AG04449 (cell line): ENCODE results near the gene PRKCH.

Source experiments
- CTCF ChIA-PET: fragments of 350-600 bp; formaldehyde crosslinking; extraction: SDS; loops from one replicate; lab custom pipeline; 2021; ENCODE audit warnings: antibody characterized with exemption; lab: Yijun Ruan, JAX
- POLR2A ChIA-PET: fragments of 400-600, 350-600 bp; formaldehyde crosslinking; extraction: SDS; loops from one replicate; lab custom pipeline; 2020; ENCODE audit warnings: antibody characterized with exemption, inconsistent platforms; lab: Yijun Ruan, JAX
- DNase-seq: peaks from one replicate; pipeline ENCODE4 v3.0.0-alpha.2; 2010; ENCODE audit warnings: low read depth, low spot score
- H3K4me3 ChIP-seq: 2 replicates; pipeline ENCODE4 v1.5.1; 2011; ENCODE audit warnings: low read depth, mild to moderate bottlenecking, control low read depth, low read length
- CTCF ChIP-seq: IDR thresholded peaks from one replicate; pipeline ENCODE4 v1.5.1; 2011; ENCODE audit warnings: mild to moderate bottlenecking, moderate library complexity, low read length, control low read depth, inconsistent platforms; ENCODE audit not compliant: insufficient read depth; ENCODE audit errors: missing control alignments

The PRKCH gene

DNA sequence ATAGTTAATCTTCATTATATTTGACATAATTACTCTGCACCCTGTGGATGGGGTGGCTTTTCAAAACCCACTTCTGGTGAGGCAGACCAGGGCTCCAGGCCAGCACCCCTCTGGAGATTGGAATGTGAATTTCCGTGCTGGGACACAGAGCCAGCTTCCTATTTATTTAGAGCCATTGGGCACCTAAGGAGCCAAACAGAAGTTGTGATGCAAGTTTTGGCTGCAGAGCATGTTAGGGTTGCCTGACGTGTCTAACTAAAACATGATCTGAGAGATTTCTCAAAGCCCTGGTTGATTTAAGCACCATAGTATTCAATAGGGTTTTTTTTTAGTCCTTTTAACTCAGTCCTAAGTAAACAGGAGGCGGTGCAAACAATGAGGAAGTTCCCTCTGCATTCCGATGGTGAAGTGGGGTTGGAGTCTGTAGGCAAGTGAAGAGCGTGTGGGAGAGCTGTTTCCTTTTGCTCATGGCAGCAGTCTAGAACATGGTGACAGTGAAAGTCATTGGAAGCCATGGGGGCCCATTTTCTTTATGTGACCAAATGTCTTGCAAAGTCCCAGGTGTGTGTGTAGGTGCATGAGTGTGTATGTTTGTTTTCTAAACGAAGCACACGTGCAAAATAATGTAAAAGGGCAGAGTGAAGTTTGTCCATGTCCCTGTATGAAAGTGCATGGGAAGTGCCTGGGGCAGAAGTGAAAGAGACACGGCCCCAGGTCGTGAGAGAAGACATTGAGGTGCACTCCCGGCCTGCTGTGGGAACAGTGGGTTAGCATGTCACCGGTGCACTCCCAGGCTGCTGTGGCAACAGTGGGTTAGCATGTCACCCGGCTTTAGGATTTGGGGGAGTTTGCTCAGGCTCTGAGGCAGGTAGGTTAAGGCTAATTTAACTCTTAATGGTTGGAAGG is 117.7 kb downstream of the PRKCH start:
- no peak overlapping the region for H3K4me3 ChIP-seq
- CTCF ChIA-PET: interaction anchor here (0.6 to 2.0 kb wide), 4 partner anchors 142 to 542 kb away, joined by 3 to 5 read pairs (median 4); no protein-coding TSS in a partner anchor
- POLR2A ChIA-PET: no interaction called here
- no peak for TF ChIP-seq CTCF
- DNase-seq: no peak

- no peak for DNase-seq
- POLR2A ChIA-PET: no interaction called here
- CTCF ChIA-PET: interaction anchor here (0.6 to 1.7 kb wide), 2 partner anchors 143 to 541 kb away, joined by 3 read pairs; no protein-coding TSS in a partner anchor
- TF ChIP-seq CTCF: no peak
- no peak overlapping the region for H3K4me3 ChIP-seq
Observed at GRCh38 chr14:61439779-61440418, 118.5 kb downstream of the PRKCH start.

GRCh38 chr14:61443481-61443880 is 122.1 kb downstream of the PRKCH start:
- no peak for TF ChIP-seq CTCF
- H3K4me3 ChIP-seq: no peak overlapping the region
- no peak for DNase-seq
- CTCF ChIA-PET: interaction anchor here (2.8 kb wide), 1 partner anchor 394 kb away, joined by 10 read pairs; no protein-coding TSS in a partner anchor
- POLR2A ChIA-PET: no interaction called here

DNA sequence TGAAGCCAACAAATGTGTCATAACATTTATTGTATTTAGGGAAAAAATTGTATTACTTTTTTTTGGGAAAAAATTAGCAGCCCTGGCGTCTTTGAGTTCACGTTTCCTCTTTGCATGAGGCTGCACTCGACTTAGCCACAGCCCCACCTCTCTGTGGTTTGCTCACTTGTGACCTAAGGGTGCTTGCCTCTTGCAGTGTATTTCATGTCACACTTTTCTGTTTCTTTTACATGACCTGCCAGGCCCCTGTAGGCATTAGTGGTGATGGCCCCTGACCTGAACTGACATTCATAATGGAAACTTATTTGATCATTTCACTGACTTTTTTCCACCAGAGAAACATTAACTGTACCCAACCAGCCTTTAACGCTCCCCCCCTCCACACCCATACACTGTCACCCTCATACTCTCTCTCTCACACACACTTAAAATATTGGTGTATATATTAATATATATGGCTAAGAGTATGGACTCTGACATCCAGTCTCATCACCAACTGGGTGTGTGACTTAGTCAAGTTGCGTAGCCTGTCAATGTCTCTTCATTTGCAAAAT is 122.9 kb downstream of the PRKCH start:
- no peak for TF ChIP-seq CTCF
- no peak overlapping the region for H3K4me3 ChIP-seq
- DNase-seq: no peak
- POLR2A ChIA-PET: no interaction called here
- CTCF ChIA-PET: no interaction called here

DNA sequence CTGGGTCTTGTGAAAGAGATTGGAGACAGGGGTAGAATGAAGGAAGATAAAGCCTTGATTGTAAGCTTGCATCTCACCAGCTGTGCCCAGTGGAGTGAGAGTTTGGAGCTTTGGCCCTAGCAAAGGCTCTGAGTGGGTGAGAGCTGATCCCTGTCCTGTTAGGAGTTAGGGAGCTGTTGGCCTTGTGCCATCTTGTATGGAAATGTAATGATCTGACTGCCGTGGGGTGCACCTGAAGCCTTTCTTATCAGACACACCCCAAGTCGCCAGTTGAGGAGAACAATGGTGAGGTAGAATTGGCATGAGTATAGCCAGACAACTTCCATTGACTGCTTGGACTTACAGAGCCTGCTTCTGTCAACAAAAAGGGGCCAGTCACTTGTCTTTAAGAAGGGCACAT is 130.1 kb downstream of the PRKCH start:
- no peak for TF ChIP-seq CTCF
- CTCF ChIA-PET: interaction anchor here (1.4 to 6.5 kb wide), 3 partner anchors 386 to 675 kb away, joined by 5 to 29 read pairs (median 5); no protein-coding TSS in a partner anchor
- POLR2A ChIA-PET: no interaction called here
- no peak overlapping the region for H3K4me3 ChIP-seq
- DNase-seq: no peak

DNA sequence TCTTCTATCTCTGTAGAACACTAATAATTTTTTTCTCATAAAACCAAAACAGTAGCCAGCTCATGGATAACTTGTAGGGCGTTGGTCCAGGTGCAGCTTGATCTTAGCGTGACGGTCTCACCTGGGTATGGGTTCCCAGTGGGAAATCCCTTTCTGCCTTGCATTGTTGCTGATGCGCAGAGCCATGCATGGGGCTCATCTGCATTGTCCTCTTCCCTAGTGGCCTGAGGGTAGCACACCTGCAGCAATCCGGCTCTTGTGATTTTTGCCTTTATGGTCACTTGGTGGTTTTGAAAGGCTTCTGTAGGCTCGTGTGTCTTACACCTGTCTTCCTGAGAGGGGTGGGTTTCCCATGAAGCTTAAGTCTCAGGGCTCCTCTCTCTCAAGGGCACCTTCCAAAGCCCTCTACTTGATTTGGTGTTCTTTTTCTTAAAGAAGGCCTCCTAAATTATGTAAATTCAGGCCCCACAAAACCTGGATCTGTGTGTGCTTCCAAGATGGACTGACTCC is 130.6 kb downstream of the PRKCH start:
- H3K4me3 ChIP-seq: no peak overlapping the region
- ChIA-PET POLR2A (no interaction called here), CTCF (interaction anchor here (1.4 to 6.5 kb wide), 3 partner anchors 386 to 674 kb away, joined by 5 to 29 read pairs (median 5); no protein-coding TSS in a partner anchor)
- no peak for DNase-seq
- no peak for TF ChIP-seq CTCF
